ENCODE measurements around the gene SIK2.

- no peak for TF ChIP-seq SIN3A (IDR thresholded peaks at IDR 0.05; ENCODE audit: borderline replicate concordance, insufficient read depth, low read length)
- no peak for TF ChIP-seq POLR2AphosphoS5 (IDR thresholded peaks at IDR 0.05; ENCODE audit: low read depth, low read length)
Observed at GRCh38 chr11:111762981-111763643, 160.9 kb downstream of the SIK2 start.

All from PFSK-1 (cell line).